GM19239 (cell line): ENCODE data around the gene GPR18.
"Not testable (repeated sequence)": the region's sequence is repeated elsewhere in the genome, so short reads cannot be mapped to it uniquely, and the experiment has no call there.

Experiments used
- DNase-seq: peaks from one replicate; pipeline ENCODE4 v3.0.0; 2011; ENCODE audit warnings: low spot score; ENCODE audit not compliant: insufficient read length
- FAIRE-seq: peaks from 2 replicates; lab custom pipeline; 2011; peaks lifted over from hg19 to GRCh38; lab: Jason Lieb, UNC

Gene GPR18

DNA sequence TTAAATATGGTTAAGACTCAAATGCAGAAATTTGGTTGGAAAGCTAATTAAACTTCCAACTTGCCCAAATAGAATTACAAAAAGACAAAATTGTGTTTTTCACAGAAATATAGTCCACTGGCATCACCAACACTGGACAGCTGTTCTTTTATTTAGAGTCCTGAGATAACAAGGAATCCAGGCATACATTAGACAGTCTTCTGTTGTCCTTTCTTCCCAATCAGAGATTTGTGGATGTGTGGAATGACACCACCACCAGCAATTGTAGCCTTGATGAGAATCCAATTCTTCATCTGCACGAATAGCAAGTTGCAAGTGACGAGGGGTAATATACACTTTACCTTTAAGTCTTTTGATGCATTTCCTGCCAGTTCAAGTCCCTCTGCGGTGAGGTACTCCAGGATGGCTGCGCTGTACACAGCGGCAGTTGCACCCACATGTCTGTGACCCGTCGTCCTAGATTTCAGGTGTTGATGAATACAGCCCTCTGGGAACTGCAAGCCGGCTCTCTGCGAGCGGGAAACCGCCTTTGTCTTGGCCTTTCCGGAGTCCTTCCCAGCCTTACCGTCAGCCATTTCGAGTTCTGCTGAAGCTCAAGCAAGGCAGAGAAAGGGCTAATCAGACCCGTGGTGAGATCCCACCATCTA, 42.9 kb downstream of the GPR18 start:
- DNase-seq (no peak), FAIRE-seq (peak; percentile 14)

DNA sequence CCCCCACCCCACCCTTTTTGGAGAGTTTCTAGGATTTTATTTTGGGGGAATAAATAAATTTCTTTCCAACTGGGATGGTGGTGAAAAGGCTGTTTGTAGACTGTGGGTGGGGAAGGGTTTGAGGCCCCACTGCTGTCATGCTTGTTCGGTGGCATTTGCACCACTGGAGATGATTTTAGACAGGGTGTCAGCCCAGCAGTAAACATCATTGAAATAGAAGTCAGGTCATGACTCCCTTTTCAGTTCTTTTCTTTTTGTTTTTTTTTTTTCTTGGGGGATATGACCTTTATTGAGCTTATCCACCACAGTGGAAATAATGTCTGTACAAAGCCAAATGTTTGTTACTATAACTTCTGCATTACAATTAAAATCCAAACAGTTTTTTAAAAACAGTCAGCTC, 43.4 kb downstream of the GPR18 start:
- FAIRE-seq (no peak), DNase-seq (no peak)

DNA sequence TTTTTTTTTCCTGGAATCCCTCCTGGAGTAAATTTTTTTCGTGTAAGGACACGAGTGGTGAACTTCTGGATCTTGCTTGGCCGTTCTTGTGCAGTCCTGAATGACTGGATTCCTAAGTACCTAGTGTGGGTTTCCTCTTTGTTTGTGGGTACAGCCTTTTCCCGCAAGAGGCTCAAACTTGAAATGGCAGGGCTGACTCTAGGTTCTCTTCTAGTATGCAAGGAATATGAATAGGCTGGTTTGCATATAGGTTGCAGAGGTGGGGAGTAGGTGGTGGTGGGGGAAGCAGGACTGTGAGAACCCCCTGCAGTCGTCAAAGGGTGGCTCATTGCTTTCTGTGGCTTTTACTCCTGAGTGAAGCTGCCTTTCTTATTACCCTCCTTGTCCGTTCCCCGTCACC, 43.9 kb downstream of the GPR18 start:
- FAIRE-seq (peak; percentile 87), DNase-seq (no peak)

GRCh38 chr13:99211421-99212035, 46.7 kb downstream of the GPR18 start:
- DNase-seq (no peak), FAIRE-seq (no peak)

DNA sequence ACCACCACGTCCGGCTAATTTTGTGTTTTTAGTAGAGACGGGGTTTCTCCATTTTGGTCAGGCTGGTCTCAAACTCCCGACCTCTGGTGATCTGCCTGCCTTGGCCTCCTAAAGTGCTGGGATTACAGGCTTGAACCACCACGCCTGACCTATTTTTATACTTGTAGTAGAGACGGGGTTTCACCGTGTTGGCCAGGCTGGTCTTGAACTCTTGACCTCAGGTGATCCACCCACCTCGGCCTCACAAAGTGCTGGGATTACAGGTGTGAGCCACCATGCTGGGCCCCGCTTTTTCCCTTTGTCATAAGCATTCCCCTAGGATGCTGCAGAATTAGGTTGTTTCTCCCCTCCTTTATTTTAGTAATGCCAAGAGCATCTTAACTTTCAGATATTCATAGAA, 47.6 kb downstream of the GPR18 start:
- not testable (repeated sequence) for DNase-seq, FAIRE-seq

GRCh38 chr13:99208845-99209527, 49.2 kb downstream of the GPR18 start:
- FAIRE-seq, result no peak
- DNase-seq, result no peak

DNA sequence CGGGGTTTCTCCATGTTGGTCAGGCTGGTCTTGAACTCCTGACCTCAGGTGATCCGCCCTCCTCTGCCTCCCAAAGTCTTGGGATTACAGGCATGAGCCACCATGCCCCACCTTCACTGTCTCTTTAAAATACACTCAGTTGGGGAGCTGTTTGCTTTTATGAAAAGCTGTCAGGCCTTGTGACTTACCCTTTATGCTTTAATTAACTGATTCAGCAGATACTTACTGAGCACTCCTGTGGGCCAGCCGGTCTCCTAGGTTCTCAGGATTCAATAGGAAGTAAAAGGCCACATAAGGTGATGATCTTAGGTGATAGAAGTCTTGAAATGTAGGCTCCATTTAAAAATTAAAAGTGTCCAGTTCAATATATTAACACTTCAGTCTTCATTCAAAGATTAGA, 50.0 kb downstream of the GPR18 start:
- FAIRE-seq, result no peak
- no peak for DNase-seq

GRCh38 chr13:99207511-99207910, 50.7 kb downstream of the GPR18 start:
- DNase-seq (no peak), FAIRE-seq (no peak)

DNA sequence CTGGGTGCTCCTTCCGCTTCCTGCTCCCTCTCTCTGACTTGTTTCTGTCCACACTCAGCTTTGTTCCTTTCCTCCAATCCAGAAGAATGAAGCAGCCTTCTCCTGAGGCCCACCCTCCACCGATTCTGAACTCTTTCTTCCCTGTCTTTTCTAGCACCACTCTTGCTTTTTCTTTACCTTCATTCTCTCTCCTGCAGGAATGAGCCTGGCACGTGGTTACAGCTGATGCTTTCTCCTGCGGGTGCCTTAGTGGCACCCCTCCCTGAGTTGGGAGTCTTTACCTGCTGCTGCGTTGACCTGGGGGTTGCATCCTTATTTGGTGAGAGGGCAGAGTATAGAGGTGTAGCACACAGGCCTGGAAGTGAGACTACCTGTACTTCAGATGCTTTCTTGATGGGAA, 51.3 kb downstream of the GPR18 start:
- no peak for FAIRE-seq
- no peak for DNase-seq

DNA sequence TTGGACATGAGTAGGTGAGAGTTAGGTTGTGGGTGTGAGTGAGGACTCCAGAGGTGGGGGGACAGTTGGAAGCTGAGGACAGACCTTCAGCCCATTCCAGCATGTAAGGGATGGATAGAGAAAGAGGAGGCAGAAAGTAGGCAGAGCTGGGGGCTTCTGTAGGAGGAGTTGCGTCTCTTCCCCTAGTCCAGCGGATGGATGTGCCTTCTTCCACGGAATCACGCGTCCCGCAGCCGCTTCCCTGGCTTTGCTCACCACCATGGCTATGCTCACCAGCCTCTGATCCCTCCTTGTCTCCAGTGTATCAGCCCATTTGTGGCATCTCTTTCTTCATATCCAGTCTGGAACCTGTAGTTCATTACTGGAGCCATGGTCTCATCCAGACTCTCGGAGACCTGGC, 52.0 kb downstream of the GPR18 start:
- DNase-seq (no peak), FAIRE-seq (no peak)

DNA sequence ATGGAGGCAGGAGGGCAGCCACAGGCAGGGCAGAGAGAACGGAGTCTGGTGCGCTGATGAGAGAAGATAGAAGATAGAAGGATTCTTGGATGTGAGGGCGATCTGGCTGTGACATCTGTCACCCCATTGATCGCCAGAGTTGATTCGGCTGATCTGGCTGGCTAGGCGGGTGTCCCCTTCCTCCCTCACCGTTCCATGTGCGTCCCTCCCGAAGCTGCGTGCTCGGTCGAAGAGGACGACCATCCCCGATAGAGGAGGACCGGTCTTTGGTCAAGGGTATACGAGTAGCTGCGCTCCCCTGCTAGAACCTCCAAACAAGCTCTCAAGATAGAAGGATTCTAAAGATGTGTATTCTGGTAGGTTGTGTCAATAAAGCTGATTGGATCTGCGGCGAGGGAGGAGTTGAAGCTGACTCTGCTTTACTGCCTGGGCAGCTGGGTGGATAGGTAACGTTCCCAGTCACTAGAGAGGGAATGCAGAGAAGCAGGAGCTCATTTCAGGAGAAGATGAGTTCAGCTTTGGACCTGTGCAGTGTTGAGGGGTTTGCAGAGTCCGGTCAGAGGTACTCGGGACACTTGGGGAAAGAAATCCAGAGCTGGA, 52.5 kb downstream of the GPR18 start:
- FAIRE-seq (no peak), DNase-seq (no peak)
